Endothelial cell of umbilical vein (primary cell): ENCODE measurements around the gene KDM4C. TPM values are rescaled to one million over a fixed set of nuclear protein-coding genes. Genes with fewer than 3 reads are reported as not detected.

Experiments
- BruUV-seq: library from RNA; stranded (reverse); fragments of 400-500 nt; replicated peaks from 2 replicates; lab custom pipeline; 2021; lab: Mats Ljungman, UMichigan
- CTCF ChIA-PET: fragments of 300-600, 350-600 bp; sonication (Branson Sonifier 250); formaldehyde crosslinking; loops from one replicate; lab custom pipeline; 2021; ENCODE audit warnings: antibody characterized with exemption, inconsistent platforms; lab: Charles Lee
- POLR2A ChIA-PET: fragments of 300-600, 350-600 bp; sonication (Branson Sonifier 250); formaldehyde crosslinking; loops from one replicate; lab custom pipeline; 2021; ENCODE audit warnings: antibody characterized with exemption, inconsistent platforms; lab: Charles Lee
- DNase-seq: peaks from one replicate; pipeline ENCODE4 v3.0.0-alpha.2; 2011; ENCODE audit warnings: low read depth, low spot score
- FAIRE-seq: peaks from 2 replicates; lab custom pipeline; 2011; peaks lifted over from hg19 to GRCh38; lab: Jason Lieb, UNC
- H2AFZ ChIP-seq: 2 replicates; pipeline ENCODE4 v1.6.0; 2012; ENCODE audit warnings: low read depth, low read length, control low read depth, inconsistent platforms
- H3K27ac ChIP-seq: 2 replicates; pipeline ENCODE4 v1.5.1; 2011; ENCODE audit warnings: low read depth, mild to moderate bottlenecking, control low read depth, low read length, moderate library complexity; ENCODE audit not compliant: insufficient read depth
- H3K27me3 ChIP-seq, 2 experiments: 2 replicates each; pipeline versions ENCODE4 v1.6.0 to v1.6.1; 2011; ENCODE audit warnings: low read length in 2 of 2, mixed read lengths in 1 of 2; ENCODE audit not compliant: control insufficient read depth in 2 of 2, insufficient read depth in 2 of 2
- H3K36me3 ChIP-seq, 2 experiments: 2 replicates in 1 of 2; 3 replicates in 1 of 2; pipeline ENCODE4 v1.5.1; 2011; ENCODE audit warnings: low read length in 2 of 2, mild to moderate bottlenecking in 1 of 2, moderate library complexity in 1 of 2; ENCODE audit not compliant: control insufficient read depth in 2 of 2, insufficient read depth in 2 of 2; ENCODE audit errors: extremely low read depth in 1 of 2
- H3K4me1 ChIP-seq: 3 replicates; pipeline ENCODE4 v1.5.1; 2011; ENCODE audit warnings: mild to moderate bottlenecking, low read length; ENCODE audit not compliant: control insufficient read depth, insufficient read depth; ENCODE audit errors: extremely low read depth
- H3K4me2 ChIP-seq: 2 replicates; pipeline ENCODE4 v1.6.1; 2011; ENCODE audit warnings: low read length, control low read depth, mixed read lengths; ENCODE audit not compliant: insufficient read depth
- H3K4me3 ChIP-seq, 3 experiments: fragments of 200-600 bp in 1 of 3; sonication (generic), shearing (Covaris generic) in 1 of 3; replicated peaks in 1 of 3; 2 replicates each; pipeline ENCODE4 v1.5.1; 2011 to 2016; ENCODE audit warnings: control low read depth in 3 of 3, low read length in 3 of 3, mild to moderate bottlenecking in 2 of 3, inconsistent platforms in 1 of 3, low read depth in 1 of 3, moderate library complexity in 1 of 3; ENCODE audit not compliant: insufficient read depth in 1 of 3
- H3K79me2 ChIP-seq: 2 replicates; pipeline ENCODE4 v1.6.0; 2012; ENCODE audit warnings: low read length, inconsistent platforms; ENCODE audit not compliant: control insufficient read depth, insufficient read depth
- H3K9ac ChIP-seq: replicated peaks from 2 replicates; pipeline ENCODE3; 2011; ENCODE audit warnings: low read length, control low read depth; ENCODE audit not compliant: insufficient read depth; ENCODE audit errors: extremely low read depth
- H3K9me1 ChIP-seq: replicated peaks from 3 replicates; pipeline ENCODE4 v1.6.0; 2011; ENCODE audit warnings: mild to moderate bottlenecking, low read length; ENCODE audit not compliant: control insufficient read depth, insufficient read depth; ENCODE audit errors: extremely low read depth
- H3K9me3 ChIP-seq: replicated peaks from 2 replicates; pipeline ENCODE4 v1.5.1; 2012; ENCODE audit warnings: low read length, inconsistent platforms; ENCODE audit not compliant: control insufficient read depth, insufficient read depth
- H4K20me1 ChIP-seq: replicated peaks from 2 replicates; pipeline ENCODE3; 2011; ENCODE audit warnings: mild to moderate bottlenecking, low read length; ENCODE audit not compliant: control insufficient read depth, insufficient read depth; ENCODE audit errors: extremely low read depth
- CTCF ChIP-seq, 2 donors: IDR thresholded peaks; 1 replicate in 1 of 2; 2 replicates in 1 of 2; pipeline ENCODE4 v1.5.1; 2011; ENCODE audit warnings: low read length in 2 of 2, mild to moderate bottlenecking in 2 of 2, moderate library complexity in 2 of 2, control low read depth in 1 of 2, inconsistent platforms in 1 of 2, low read depth in 1 of 2; ENCODE audit not compliant: insufficient read depth in 1 of 2; ENCODE audit errors: extremely low read depth in 1 of 2
- EZH2 ChIP-seq: IDR thresholded peaks from 2 replicates; pipeline ENCODE4 v1.6.1; 2012; ENCODE audit warnings: borderline replicate concordance, low read depth, mild to moderate bottlenecking, moderate library complexity, low read length, inconsistent platforms; ENCODE audit not compliant: severe bottlenecking
- FOS ChIP-seq: IDR thresholded peaks from 2 replicates; pipeline ENCODE4 v1.6.1; 2011; ENCODE audit warnings: mild to moderate bottlenecking, low read length, moderate library complexity, borderline replicate concordance; ENCODE audit not compliant: insufficient read depth
- GATA2 ChIP-seq: IDR thresholded peaks from 2 replicates; pipeline ENCODE4 v1.7.0; 2011; ENCODE audit warnings: low read depth, mild to moderate bottlenecking, moderate library complexity, mixed read lengths, low read length; ENCODE audit not compliant: insufficient read length, insufficient read depth
- JUN ChIP-seq: IDR thresholded peaks from 2 replicates; pipeline ENCODE4 v1.6.1; 2011; ENCODE audit warnings: borderline replicate concordance, low read depth; ENCODE audit not compliant: insufficient read length, insufficient read depth
- MAX ChIP-seq: IDR thresholded peaks from 2 replicates; pipeline ENCODE4 v1.6.1; 2011; ENCODE audit not compliant: insufficient read depth, insufficient read length
- MYC ChIP-seq: IDR thresholded peaks from one replicate; pipeline ENCODE4 v1.6.1; 2011; ENCODE audit warnings: mild to moderate bottlenecking, low read depth, low read length
- POLR2A ChIP-seq: IDR thresholded peaks from 2 replicates; pipeline ENCODE4 v1.6.1; 2012; ENCODE audit warnings: low read depth, mild to moderate bottlenecking, control low read depth, low read length
- POLR2AphosphoS5 ChIP-seq: IDR thresholded peaks from 2 replicates; pipeline ENCODE4 v1.6.1; 2012; ENCODE audit warnings: low read depth, mild to moderate bottlenecking, control low read depth, low read length, moderate library complexity; ENCODE audit not compliant: insufficient read depth
- dilution Hi-C: fragments of 300-500 bp; cut with MboI; formaldehyde crosslinking; loops from one replicate; pipeline ENCODE4 v1.15.0; 2019; ENCODE audit warnings: low sequenced_read_pairs; ENCODE audit not compliant: extremely low pct_ligation_motif_present
- intact Hi-C: fragments of 100-400 bp; cut with micrococcal nuclease; formaldehyde crosslinking; loops from one replicate; pipeline ENCODE4 v1.10.0; 2022
- polyA plus RNA-seq, 4 experiments: library from polyadenylated mRNA; depleted of rRNA in 3 of 4; stranded (reverse) in 3 of 4; unstranded in 1 of 4; fragments of >200 nt; gene quantifications; 2 replicates each; pipeline versions ENCODE4 v1.2.1 to v1.2.3, GENCODE V29; 2011 to 2012; ENCODE audit warnings: missing spikeins in 1 of 4
- total RNA-seq: library from RNA; stranded (reverse); gene quantifications from 2 replicates; pipeline ENCODE4 v1.2.3, GENCODE V29; 2021

Gene KDM4C
- total and polyA plus RNA-seq, 2 donors (not counting 3 experiments of a cell fraction or from before 2014, with no cell fraction given), result 5.4 to 15.0 TPM

- FAIRE-seq (no peak), DNase-seq (no peak)
- Histone ChIP-seq H3K4me3 (no peak overlapping the region), H3K9me3 (no peaks in the 10 kb centered on the region), H3K27ac (no peak overlapping the region), H3K4me1 (no peaks in the 10 kb centered on the region), H3K27me3 (no peaks in the 10 kb centered on the region), H4K20me1 (no peaks in the 10 kb centered on the region), H3K9ac (no peak overlapping the region), H3K9me1 (no peaks in the 10 kb centered on the region), H3K4me2 (no peak overlapping the region), H2AFZ (no peak overlapping the region), H3K79me2 (no peaks in the 10 kb centered on the region), H3K36me3 (no peaks in the 10 kb centered on the region)
- TF ChIP-seq FOS (no peak), MYC (no peak), GATA2 (no peak), EZH2 (no peak)
- ChIA-PET CTCF (interaction anchor here (1.2 to 1.3 kb wide), 2 partner anchors 15 to 345 kb away, joined by 4 to 5 read pairs; no protein-coding TSS in a partner anchor), POLR2A (no interaction called here)
- dilution Hi-C loops, result no loop called here
- BruUV-seq, result no TSS peak
- intact Hi-C loops, result no loop called here
Observed at GRCh38 chr9:7171396-7172153, 413.8 kb downstream of the KDM4C start.

GRCh38 chr9:7172154-7173115 lies 414.7 kb downstream of the KDM4C start:
- no TSS peak for BruUV-seq
- no peaks in the 10 kb centered on the region for H3K4me1 ChIP-seq
- H4K20me1 ChIP-seq, result no peaks in the 10 kb centered on the region
- no peak overlapping the region for H3K4me3 ChIP-seq
- no peaks in the 10 kb centered on the region for H3K27me3 ChIP-seq
- no peaks in the 10 kb centered on the region for H3K9me3 ChIP-seq
- no peak overlapping the region for H3K27ac ChIP-seq
- H3K79me2 ChIP-seq, result no peaks in the 10 kb centered on the region
- DNase-seq (no peak), FAIRE-seq (no peak)
- ChIA-PET POLR2A (no interaction called here), CTCF (interaction anchor here (1.2 kb wide), 1 partner anchor 345 kb away, joined by 4 read pairs; no protein-coding TSS in a partner anchor)
- no peaks in the 10 kb centered on the region for H3K9me1 ChIP-seq
- no peaks in the 10 kb centered on the region for H3K36me3 ChIP-seq
- H3K4me2 ChIP-seq, result no peak overlapping the region
- no peak for TF ChIP-seq POLR2AphosphoS5
- no peak for TF ChIP-seq EZH2
- no peak for TF ChIP-seq FOS
- no peak for TF ChIP-seq MAX
- TF ChIP-seq GATA2, result no peak
- no peak for TF ChIP-seq MYC
- no peak for TF ChIP-seq JUN
- TF ChIP-seq CTCF (IDR thresholded peaks at IDR 0.05; ENCODE audit: extremely low read depth in 1 of 2, insufficient read depth in 1 of 2, low read depth in 1 of 2, low read length in 2 of 2), result no peak
- no peak for TF ChIP-seq POLR2A
- no peak overlapping the region for H2AFZ ChIP-seq
- H3K9ac ChIP-seq, result no peak overlapping the region
- dilution Hi-C loops (no loop called here), intact Hi-C loops (no loop called here)
